Panc1 (cell line): ENCODE data around the gene DNAH3.

Source experiments
- REST ChIP-seq, 2 experiments: IDR thresholded peaks; 2 replicates each; pipeline ENCODE4 v1.6.1; 2011 to 2012; ENCODE audit warnings: low read depth in 2 of 2, control low read depth in 1 of 2, low read length in 1 of 2, mild to moderate bottlenecking in 1 of 2, moderate library complexity in 1 of 2; ENCODE audit not compliant: insufficient read depth in 1 of 2
- TF ChIP-seq, protein P1 (sequence below): fragments of 450-650 bp; IDR thresholded peaks from 2 replicates; pipeline ENCODE4 v1.5.1; 2017; ENCODE audit warnings: mild to moderate bottlenecking

DNA sequence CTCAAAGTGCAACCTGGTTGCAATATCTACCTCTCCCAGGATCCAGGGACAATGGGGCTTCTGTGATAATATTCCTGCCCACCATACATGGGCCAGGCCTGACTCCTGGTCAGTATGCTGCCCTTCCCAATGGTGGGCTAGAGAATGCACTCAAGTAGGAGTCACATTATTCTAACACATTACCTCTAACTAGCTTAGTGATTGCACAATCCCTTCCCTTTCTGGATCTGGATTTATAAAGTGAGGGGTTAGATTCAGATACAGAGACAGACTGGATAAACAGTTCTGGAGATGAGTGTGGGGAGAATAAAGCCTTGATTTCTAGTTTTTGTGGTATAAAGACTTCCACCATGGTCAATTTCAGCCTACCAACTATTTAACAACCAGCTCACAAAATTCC is 217.1 kb downstream of the DNAH3 start:
- TF ChIP-seq, protein P1, sequence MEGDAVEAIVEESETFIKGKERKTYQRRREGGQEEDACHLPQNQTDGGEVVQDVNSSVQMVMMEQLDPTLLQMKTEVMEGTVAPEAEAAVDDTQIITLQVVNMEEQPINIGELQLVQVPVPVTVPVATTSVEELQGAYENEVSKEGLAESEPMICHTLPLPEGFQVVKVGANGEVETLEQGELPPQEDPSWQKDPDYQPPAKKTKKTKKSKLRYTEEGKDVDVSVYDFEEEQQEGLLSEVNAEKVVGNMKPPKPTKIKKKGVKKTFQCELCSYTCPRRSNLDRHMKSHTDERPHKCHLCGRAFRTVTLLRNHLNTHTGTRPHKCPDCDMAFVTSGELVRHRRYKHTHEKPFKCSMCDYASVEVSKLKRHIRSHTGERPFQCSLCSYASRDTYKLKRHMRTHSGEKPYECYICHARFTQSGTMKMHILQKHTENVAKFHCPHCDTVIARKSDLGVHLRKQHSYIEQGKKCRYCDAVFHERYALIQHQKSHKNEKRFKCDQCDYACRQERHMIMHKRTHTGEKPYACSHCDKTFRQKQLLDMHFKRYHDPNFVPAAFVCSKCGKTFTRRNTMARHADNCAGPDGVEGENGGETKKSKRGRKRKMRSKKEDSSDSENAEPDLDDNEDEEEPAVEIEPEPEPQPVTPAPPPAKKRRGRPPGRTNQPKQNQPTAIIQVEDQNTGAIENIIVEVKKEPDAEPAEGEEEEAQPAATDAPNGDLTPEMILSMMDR = no peak
- TF ChIP-seq REST (IDR thresholded peaks at IDR 0.05; ENCODE audit: insufficient read depth in 1 of 2, low read depth in 2 of 2, low read length in 1 of 2) = no peak
